Endothelial cell of umbilical vein (primary cell): ENCODE measurements around the gene ADCY3. TPM values are rescaled to one million over a fixed set of nuclear protein-coding genes. Genes with fewer than 3 reads are reported as not detected.

Experiments
- BruUV-seq: library from RNA; stranded (reverse); fragments of 400-500 nt; replicated peaks from 2 replicates; lab custom pipeline; 2021; lab: Mats Ljungman, UMichigan
- CTCF ChIA-PET: fragments of 300-600, 350-600 bp; sonication (Branson Sonifier 250); formaldehyde crosslinking; loops from one replicate; lab custom pipeline; 2021; ENCODE audit warnings: antibody characterized with exemption, inconsistent platforms; lab: Charles Lee
- POLR2A ChIA-PET: fragments of 300-600, 350-600 bp; sonication (Branson Sonifier 250); formaldehyde crosslinking; loops from one replicate; lab custom pipeline; 2021; ENCODE audit warnings: antibody characterized with exemption, inconsistent platforms; lab: Charles Lee
- DNase-seq: peaks from one replicate; pipeline ENCODE4 v3.0.0-alpha.2; 2011; ENCODE audit warnings: low read depth, low spot score
- FAIRE-seq: peaks from 2 replicates; lab custom pipeline; 2011; peaks lifted over from hg19 to GRCh38; lab: Jason Lieb, UNC
- H2AFZ ChIP-seq: 2 replicates; pipeline ENCODE4 v1.6.0; 2012; ENCODE audit warnings: low read depth, low read length, control low read depth, inconsistent platforms
- H3K27ac ChIP-seq: 2 replicates; pipeline ENCODE4 v1.5.1; 2011; ENCODE audit warnings: low read depth, mild to moderate bottlenecking, control low read depth, low read length, moderate library complexity; ENCODE audit not compliant: insufficient read depth
- H3K27me3 ChIP-seq, 2 experiments: 2 replicates each; pipeline versions ENCODE4 v1.6.0 to v1.6.1; 2011; ENCODE audit warnings: low read length in 2 of 2, mixed read lengths in 1 of 2; ENCODE audit not compliant: control insufficient read depth in 2 of 2, insufficient read depth in 2 of 2
- H3K36me3 ChIP-seq, 2 experiments: 2 replicates in 1 of 2; 3 replicates in 1 of 2; pipeline ENCODE4 v1.5.1; 2011; ENCODE audit warnings: low read length in 2 of 2, mild to moderate bottlenecking in 1 of 2, moderate library complexity in 1 of 2; ENCODE audit not compliant: control insufficient read depth in 2 of 2, insufficient read depth in 2 of 2; ENCODE audit errors: extremely low read depth in 1 of 2
- H3K4me1 ChIP-seq: 3 replicates; pipeline ENCODE4 v1.5.1; 2011; ENCODE audit warnings: mild to moderate bottlenecking, low read length; ENCODE audit not compliant: control insufficient read depth, insufficient read depth; ENCODE audit errors: extremely low read depth
- H3K4me2 ChIP-seq: 2 replicates; pipeline ENCODE4 v1.6.1; 2011; ENCODE audit warnings: low read length, control low read depth, mixed read lengths; ENCODE audit not compliant: insufficient read depth
- H3K4me3 ChIP-seq, 3 experiments: fragments of 200-600 bp in 1 of 3; sonication (generic), shearing (Covaris generic) in 1 of 3; replicated peaks in 1 of 3; 2 replicates each; pipeline ENCODE4 v1.5.1; 2011 to 2016; ENCODE audit warnings: control low read depth in 3 of 3, low read length in 3 of 3, mild to moderate bottlenecking in 2 of 3, inconsistent platforms in 1 of 3, low read depth in 1 of 3, moderate library complexity in 1 of 3; ENCODE audit not compliant: insufficient read depth in 1 of 3
- H3K79me2 ChIP-seq: 2 replicates; pipeline ENCODE4 v1.6.0; 2012; ENCODE audit warnings: low read length, inconsistent platforms; ENCODE audit not compliant: control insufficient read depth, insufficient read depth
- H3K9ac ChIP-seq: replicated peaks from 2 replicates; pipeline ENCODE3; 2011; ENCODE audit warnings: low read length, control low read depth; ENCODE audit not compliant: insufficient read depth; ENCODE audit errors: extremely low read depth
- H3K9me1 ChIP-seq: replicated peaks from 3 replicates; pipeline ENCODE4 v1.6.0; 2011; ENCODE audit warnings: mild to moderate bottlenecking, low read length; ENCODE audit not compliant: control insufficient read depth, insufficient read depth; ENCODE audit errors: extremely low read depth
- H3K9me3 ChIP-seq: replicated peaks from 2 replicates; pipeline ENCODE4 v1.5.1; 2012; ENCODE audit warnings: low read length, inconsistent platforms; ENCODE audit not compliant: control insufficient read depth, insufficient read depth
- H4K20me1 ChIP-seq: replicated peaks from 2 replicates; pipeline ENCODE3; 2011; ENCODE audit warnings: mild to moderate bottlenecking, low read length; ENCODE audit not compliant: control insufficient read depth, insufficient read depth; ENCODE audit errors: extremely low read depth
- EZH2 ChIP-seq: IDR thresholded peaks from 2 replicates; pipeline ENCODE4 v1.6.1; 2012; ENCODE audit warnings: borderline replicate concordance, low read depth, mild to moderate bottlenecking, moderate library complexity, low read length, inconsistent platforms; ENCODE audit not compliant: severe bottlenecking
- FOS ChIP-seq: IDR thresholded peaks from 2 replicates; pipeline ENCODE4 v1.6.1; 2011; ENCODE audit warnings: mild to moderate bottlenecking, low read length, moderate library complexity, borderline replicate concordance; ENCODE audit not compliant: insufficient read depth
- JUN ChIP-seq: IDR thresholded peaks from 2 replicates; pipeline ENCODE4 v1.6.1; 2011; ENCODE audit warnings: borderline replicate concordance, low read depth; ENCODE audit not compliant: insufficient read length, insufficient read depth
- MYC ChIP-seq: IDR thresholded peaks from one replicate; pipeline ENCODE4 v1.6.1; 2011; ENCODE audit warnings: mild to moderate bottlenecking, low read depth, low read length
- POLR2AphosphoS5 ChIP-seq: IDR thresholded peaks from 2 replicates; pipeline ENCODE4 v1.6.1; 2012; ENCODE audit warnings: low read depth, mild to moderate bottlenecking, control low read depth, low read length, moderate library complexity; ENCODE audit not compliant: insufficient read depth
- dilution Hi-C: fragments of 300-500 bp; cut with MboI; formaldehyde crosslinking; loops from one replicate; pipeline ENCODE4 v1.15.0; 2019; ENCODE audit warnings: low sequenced_read_pairs; ENCODE audit not compliant: extremely low pct_ligation_motif_present
- intact Hi-C: fragments of 100-400 bp; cut with micrococcal nuclease; formaldehyde crosslinking; loops from one replicate; pipeline ENCODE4 v1.10.0; 2022
- polyA plus RNA-seq, 4 experiments: library from polyadenylated mRNA; depleted of rRNA in 3 of 4; stranded (reverse) in 3 of 4; unstranded in 1 of 4; fragments of >200 nt; gene quantifications; 2 replicates each; pipeline versions ENCODE4 v1.2.1 to v1.2.3, GENCODE V29; 2011 to 2012; ENCODE audit warnings: missing spikeins in 1 of 4
- total RNA-seq: library from RNA; stranded (reverse); gene quantifications from 2 replicates; pipeline ENCODE4 v1.2.3, GENCODE V29; 2021
- TF ChIP-seq, protein P1 (sequence below), 2 donors: IDR thresholded peaks; 1 replicate in 1 of 2; 2 replicates in 1 of 2; pipeline ENCODE4 v1.5.1; 2011; ENCODE audit warnings: low read length in 2 of 2, mild to moderate bottlenecking in 2 of 2, moderate library complexity in 2 of 2, control low read depth in 1 of 2, inconsistent platforms in 1 of 2, low read depth in 1 of 2; ENCODE audit not compliant: insufficient read depth in 1 of 2; ENCODE audit errors: extremely low read depth in 1 of 2

ADCY3 gene
- total and polyA plus RNA-seq, 2 donors (not counting 3 experiments of a cell fraction or from before 2014, with no cell fraction given) = 54.0 to 61.3 TPM

DNA sequence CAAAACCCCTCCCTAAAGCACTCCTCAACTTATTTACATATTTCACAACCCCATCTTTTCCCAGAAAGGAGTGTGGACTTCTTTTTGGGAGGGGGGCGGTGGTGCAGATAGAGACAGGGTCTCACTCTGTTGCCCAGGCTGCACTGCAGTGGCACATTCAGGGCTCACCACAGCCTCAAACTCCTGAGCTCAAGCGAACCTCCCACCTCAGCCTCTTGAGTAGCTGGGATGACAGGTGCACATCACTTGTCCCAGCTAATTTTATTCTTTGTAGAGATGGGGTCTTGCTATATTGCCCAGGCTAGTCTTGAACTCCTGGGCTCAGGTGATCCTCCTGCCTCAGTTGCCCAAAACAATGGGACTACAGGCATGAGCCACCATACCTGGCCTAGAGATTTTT, 44.1 kb downstream of the ADCY3 start:
- CTCF ChIA-PET = interaction anchor here (1.2 to 1.3 kb wide), 2 partner anchors 10 to 73 kb away, joined by 3 read pairs; no protein-coding TSS in a partner anchor
- Histone ChIP-seq H3K4me2 (no peak overlapping the region), H3K79me2 (no peaks in the 10 kb centered on the region), H2AFZ (no peak overlapping the region), H4K20me1 (no peaks in the 10 kb centered on the region), H3K9ac (no peak overlapping the region), H3K9me3 (no peaks in the 10 kb centered on the region), H3K9me1 (no peaks in the 10 kb centered on the region), H3K4me1 (no peaks in the 10 kb centered on the region), H3K4me3 (no peak overlapping the region), H3K27ac (no peak overlapping the region), H3K27me3 (no peaks in the 10 kb centered on the region), H3K36me3 (no peaks in the 10 kb centered on the region)
- TF ChIP-seq FOS (no peak), POLR2AphosphoS5 (no peak), JUN (no peak), EZH2 (no peak), MYC (no peak)
- TF ChIP-seq, protein P1, sequence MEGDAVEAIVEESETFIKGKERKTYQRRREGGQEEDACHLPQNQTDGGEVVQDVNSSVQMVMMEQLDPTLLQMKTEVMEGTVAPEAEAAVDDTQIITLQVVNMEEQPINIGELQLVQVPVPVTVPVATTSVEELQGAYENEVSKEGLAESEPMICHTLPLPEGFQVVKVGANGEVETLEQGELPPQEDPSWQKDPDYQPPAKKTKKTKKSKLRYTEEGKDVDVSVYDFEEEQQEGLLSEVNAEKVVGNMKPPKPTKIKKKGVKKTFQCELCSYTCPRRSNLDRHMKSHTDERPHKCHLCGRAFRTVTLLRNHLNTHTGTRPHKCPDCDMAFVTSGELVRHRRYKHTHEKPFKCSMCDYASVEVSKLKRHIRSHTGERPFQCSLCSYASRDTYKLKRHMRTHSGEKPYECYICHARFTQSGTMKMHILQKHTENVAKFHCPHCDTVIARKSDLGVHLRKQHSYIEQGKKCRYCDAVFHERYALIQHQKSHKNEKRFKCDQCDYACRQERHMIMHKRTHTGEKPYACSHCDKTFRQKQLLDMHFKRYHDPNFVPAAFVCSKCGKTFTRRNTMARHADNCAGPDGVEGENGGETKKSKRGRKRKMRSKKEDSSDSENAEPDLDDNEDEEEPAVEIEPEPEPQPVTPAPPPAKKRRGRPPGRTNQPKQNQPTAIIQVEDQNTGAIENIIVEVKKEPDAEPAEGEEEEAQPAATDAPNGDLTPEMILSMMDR (IDR thresholded peaks at IDR 0.05; ENCODE audit: extremely low read depth in 1 of 2, insufficient read depth in 1 of 2, low read depth in 1 of 2, low read length in 2 of 2) = no peak
- no peak for FAIRE-seq
- no peak for DNase-seq
- intact Hi-C loops (no loop called here), dilution Hi-C loops (no loop called here)
- no TSS peak for BruUV-seq
- POLR2A ChIA-PET = no interaction called here
